HepG2 (cell line): ENCODE measurements around the gene TNS1. TPM values are rescaled to one million over a fixed set of nuclear protein-coding genes. Genes with fewer than 3 reads are reported as not detected.

Experiments used
- ATF1 ChIP-seq: IDR thresholded peaks from 2 replicates; pipeline ENCODE4 v1.6.1; 2016; ENCODE audit warnings: mild to moderate bottlenecking, control low read depth
- BCL6 ChIP-seq: IDR thresholded peaks from 2 replicates; pipeline ENCODE4 v1.6.1; 2016; ENCODE audit warnings: missing genetic modification reagents, missing compliant biosample characterization
- FOXA3 ChIP-seq: IDR thresholded peaks from 2 replicates; pipeline ENCODE4 v1.6.1; 2016; ENCODE audit warnings: missing genetic modification reagents, missing compliant biosample characterization
- FOXK1 ChIP-seq: sonication (generic); formaldehyde crosslinking; IDR thresholded peaks from 2 replicates; pipeline ENCODE4 v1.4.0; 2020; ENCODE audit warnings: low read depth, missing genetic modification reagents, borderline replicate concordance
- FOXP1 ChIP-seq, 2 experiments: fragments of 450-650 bp in 1 of 2; IDR thresholded peaks; 2 replicates each; pipeline ENCODE4 v1.6.1; 2017 to 2018; ENCODE audit warnings: antibody characterized with exemption in 1 of 2
- GABPA ChIP-seq, 2 experiments: IDR thresholded peaks; 2 replicates each; pipeline ENCODE4 v1.6.1; 2011 to 2016; ENCODE audit warnings: low read depth in 2 of 2, low read length in 1 of 2, missing biosample characterization in 1 of 2, missing genetic modification characterization in 1 of 2
- HES4 ChIP-seq: sonication (generic); formaldehyde crosslinking; IDR thresholded peaks from 2 replicates; pipeline ENCODE4 v1.9.0; 2021; ENCODE audit warnings: mild to moderate bottlenecking, missing genetic modification reagents, borderline replicate concordance
- HOMEZ ChIP-seq: IDR thresholded peaks from 2 replicates; pipeline ENCODE4 v1.6.1; 2016; ENCODE audit warnings: low read depth
- IKZF5 ChIP-seq: IDR thresholded peaks from 2 replicates; pipeline ENCODE4 v1.6.1; 2018; ENCODE audit warnings: missing genetic modification reagents, mild to moderate bottlenecking, missing compliant biosample characterization
- MXI1 ChIP-seq: IDR thresholded peaks from 3 replicates; pipeline ENCODE4 v1.6.1; 2012; ENCODE audit warnings: low read depth, low read length, inconsistent platforms, borderline replicate concordance
- NPAS2 ChIP-seq: sonication (generic); formaldehyde crosslinking; IDR thresholded peaks from 2 replicates; pipeline ENCODE4 v1.8.0; 2022; ENCODE audit warnings: mild to moderate bottlenecking, missing genetic modification reagents, borderline replicate concordance
- SALL1 ChIP-seq: sonication (generic); formaldehyde crosslinking; IDR thresholded peaks from 2 replicates; pipeline ENCODE4 v1.8.0; 2022; ENCODE audit warnings: mild to moderate bottlenecking, missing genetic modification reagents
- TEAD3 ChIP-seq: optimal IDR thresholded peaks from 2 replicates; pipeline ENCODE3; 2016; ENCODE audit warnings: borderline replicate concordance
- USF2 ChIP-seq, 2 experiments: sonication (generic) in 1 of 2; formaldehyde crosslinking in 1 of 2; IDR thresholded peaks; 2 replicates each; pipeline versions ENCODE4 v1.5.1 to v1.6.1; 2011 to 2020; ENCODE audit warnings: borderline replicate concordance in 1 of 2, low read depth in 1 of 2, low read length in 1 of 2, mild to moderate bottlenecking in 1 of 2, missing genetic modification reagents in 1 of 2, moderate library complexity in 1 of 2
- ZNF138 ChIP-seq: sonication (generic); formaldehyde crosslinking; IDR thresholded peaks from 2 replicates; pipeline ENCODE4 v1.5.0; 2020; ENCODE audit warnings: mild to moderate bottlenecking, low read depth, missing genetic modification reagents
- ZNF143 ChIP-seq: sonication (generic); formaldehyde crosslinking; IDR thresholded peaks from 2 replicates; pipeline ENCODE4 v1.4.0; 2020; ENCODE audit warnings: missing genetic modification reagents
- ZNF230 ChIP-seq: sonication (generic); formaldehyde crosslinking; IDR thresholded peaks from 2 replicates; pipeline ENCODE4 v1.4.0; 2020; ENCODE audit warnings: mild to moderate bottlenecking, missing genetic modification reagents
- ZNF275 ChIP-seq: sonication (generic); formaldehyde crosslinking; IDR thresholded peaks from 2 replicates; pipeline ENCODE4 v1.8.0; 2022; ENCODE audit warnings: missing genetic modification reagents, mild to moderate bottlenecking, inconsistent platforms, borderline replicate concordance
- ZNF317 ChIP-seq: sonication (generic); formaldehyde crosslinking; IDR thresholded peaks from 2 replicates; pipeline ENCODE4 v1.5.0; 2020; ENCODE audit warnings: mild to moderate bottlenecking, missing genetic modification reagents
- ZNF607 ChIP-seq: sonication (generic); formaldehyde crosslinking; IDR thresholded peaks from 2 replicates; pipeline ENCODE4 v1.5.1; 2020; ENCODE audit warnings: missing genetic modification reagents, mild to moderate bottlenecking, borderline replicate concordance
- ZNF614 ChIP-seq: IDR thresholded peaks from 2 replicates; pipeline ENCODE4 v1.6.1; 2018; ENCODE audit warnings: missing biosample characterization, missing genetic modification reagents, inconsistent platforms, borderline replicate concordance
- ZNF746 ChIP-seq: sonication (generic); formaldehyde crosslinking; IDR thresholded peaks from 2 replicates; pipeline ENCODE4 v1.8.0; 2022; ENCODE audit warnings: mild to moderate bottlenecking, missing genetic modification reagents
- ZNF816 ChIP-seq: sonication (generic); formaldehyde crosslinking; IDR thresholded peaks from 2 replicates; pipeline ENCODE4 v1.8.0; 2022; ENCODE audit warnings: missing genetic modification reagents, mild to moderate bottlenecking, borderline replicate concordance
- ZSCAN31 ChIP-seq: sonication (generic); formaldehyde crosslinking; IDR thresholded peaks from 2 replicates; pipeline ENCODE4 v1.5.0; 2020; ENCODE audit warnings: low read depth, mild to moderate bottlenecking, missing genetic modification reagents
- polyA plus RNA-seq, 8 experiments: library from polyadenylated mRNA; depleted of rRNA in 3 of 8; stranded (reverse) in 7 of 8; unstranded in 1 of 8; fragments of >200 nt; fragmentation: Illumina TruSeq in 4 of 8; extraction: Trizol in 4 of 8; gene quantifications; 2 replicates each; pipeline versions ENCODE4 v1.2.1 to v1.2.3, GENCODE V29; 2011 to 2016; ENCODE audit warnings: low read depth in 4 of 8, missing spikeins in 1 of 8, mixed read lengths in 1 of 8; ENCODE audit not compliant: insufficient read depth in 1 of 8
- total RNA-seq, 5 experiments: library from RNA; depleted of rRNA; stranded (reverse); fragments of >200 nt; fragmentation: Illumina TruSeq; extraction: Trizol; gene quantifications; 2 replicates each; pipeline ENCODE4 v1.2.3, GENCODE V29; 2016; ENCODE audit warnings: low read depth in 1 of 5

The TNS1 gene
- total and polyA plus RNA-seq, 2 of the 13 experiments (the other 11 are each of a cell fraction or from before 2014, with no cell fraction given): 1.9 to 118 TPM

- TF ChIP-seq USF2 (IDR thresholded peaks at IDR 0.05; ENCODE audit: low read depth, low read length) (no peak), USF2 (CRISPR knock-in tag; IDR thresholded peaks at IDR 0.05; ENCODE audit: borderline replicate concordance) (no peak), ZNF275 (CRISPR knock-in tag) (peak; percentile 42; the same call in 1 of the 2 replicates), FOXP1 (IDR thresholded peaks at IDR 0.05) (no peak), FOXP1 (CRISPR knock-in tag; IDR thresholded peaks at IDR 0.05) (0 out of 2 replicates have a peak, but pooled peaks have one; percentile 50), TEAD3 (CRISPR knock-in tag) (peak; percentile 65), FOXA3 (peak; percentile 30), GABPA (IDR thresholded peaks at IDR 0.05; ENCODE audit: low read depth, low read length) (peak; percentile 38; the same call in 1 of the 2 replicates), GABPA (CRISPR knock-in tag; IDR thresholded peaks at IDR 0.05; ENCODE audit: low read depth) (peak; percentile 89), ATF1 (CRISPR knock-in tag) (peak; percentile 71; the same call in 1 of the 2 replicates), ZSCAN31 (CRISPR knock-in tag) (0 out of 2 replicates have a peak, but pooled peaks have one; percentile 3), MXI1 (peak; percentile 40; the same call in 1 of the 3 replicates), ZNF138 (CRISPR knock-in tag) (no peak), NPAS2 (no peak), HES4 (CRISPR knock-in tag) (0 out of 2 replicates have a peak, but pooled peaks have one; percentile 7), ZNF607 (CRISPR knock-in tag) (0 out of 2 replicates have a peak, but pooled peaks have one; percentile 80), FOXK1 (CRISPR knock-in tag) (peak; percentile 59; the same call in 1 of the 2 replicates), ZNF143 (CRISPR knock-in tag) (no peak), ZNF230 (CRISPR knock-in tag) (0 out of 2 replicates have a peak, but pooled peaks have one; percentile 1), BCL6 (CRISPR knock-in tag) (peak; percentile 45; the same call in 1 of the 2 replicates), ZNF317 (CRISPR knock-in tag) (peak; percentile 77; the same call in 1 of the 2 replicates), ZNF746 (CRISPR knock-in tag) (peak; percentile 48; the same call in 1 of the 2 replicates), SALL1 (CRISPR knock-in tag) (peak; percentile 91), HOMEZ (peak; percentile 79), IKZF5 (CRISPR knock-in tag) (peak; percentile 62; the same call in 1 of the 2 replicates), ZNF816 (peak; percentile 46; the same call in 1 of the 2 replicates), ZNF614 (0 out of 2 replicates have a peak, but pooled peaks have one; percentile 71)
Measured at GRCh38 chr2:217790195-217790594, 212.6 kb downstream of the TNS1 start (continued).
